ENCODE data around the gene PTBP1.
A peak's percentile ranks its signal among the peaks of the same experiment; 100 is the strongest.

The PTBP1 gene

DNA sequence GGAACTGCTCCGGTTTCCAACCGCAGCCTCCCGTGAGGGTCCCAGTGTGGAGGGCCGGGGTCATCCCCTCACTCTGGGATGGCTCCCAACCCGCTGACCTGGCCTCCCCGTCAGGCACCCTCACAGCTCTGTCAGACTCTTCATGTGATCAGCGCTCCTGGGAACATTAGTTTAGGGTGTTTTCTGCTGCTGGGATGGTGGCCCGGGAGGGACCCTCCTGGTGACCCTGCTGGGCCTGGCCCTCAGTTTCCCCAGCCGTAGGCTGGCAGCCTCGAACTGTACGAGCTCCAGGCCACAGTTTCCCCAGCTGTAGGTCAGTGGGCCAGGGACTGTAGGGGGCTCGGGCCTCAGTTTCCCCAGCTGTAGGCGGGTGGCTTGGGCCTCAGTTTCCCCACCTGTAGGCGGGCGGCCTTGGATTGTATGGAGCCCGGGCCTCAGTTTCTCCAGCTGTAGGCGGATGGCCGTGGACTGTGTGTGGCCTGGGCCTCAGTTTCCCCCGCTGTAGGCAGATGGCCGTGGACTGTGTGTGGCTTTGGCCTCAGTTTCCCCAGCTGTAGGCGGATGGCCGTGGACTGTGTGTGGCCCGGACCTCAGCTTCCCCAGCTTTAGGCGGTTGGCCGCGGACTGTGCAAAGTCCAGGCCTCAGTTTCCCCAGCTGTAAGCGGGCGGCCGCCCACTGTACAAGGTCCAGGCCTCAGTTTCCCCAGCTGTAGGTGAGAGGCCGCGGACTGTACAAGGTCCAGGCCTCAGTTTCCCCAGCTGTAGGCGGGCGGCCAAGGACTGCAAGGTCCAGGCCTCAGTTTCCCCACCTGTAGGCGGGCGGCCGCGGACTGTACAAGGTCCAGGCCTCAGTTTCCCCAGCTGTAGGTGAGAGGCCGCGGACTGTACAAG lies 1.3 kb upstream of the PTBP1 start:
- Histone ChIP-seq H3K79me2 (ENCODE audit: insufficient read depth, low read length) (peaks cover 31% of the 10 kb centered on the region), H3K9ac (ENCODE audit: low read length) (peak overlapping the region; percentile 68), H2AFZ (ENCODE audit: low read depth, low read length, severe bottlenecking) (peak overlapping the region; percentile 90), H3K9me3 (ENCODE audit: insufficient read depth, low read length) (no peaks in the 10 kb centered on the region), H3K4me3 (ENCODE audit: insufficient read depth, low read length, poor library complexity, severe bottlenecking) (peak overlapping the region; percentile 62), H3K36me3 (ENCODE audit: low read length) (peaks cover 8% of the 10 kb centered on the region; the same call in 1 of the 2 replicates), H3K9me2 (replicated peaks; ENCODE audit: insufficient read depth, low read length) (no peaks in the 10 kb centered on the region), H3K4me2 (ENCODE audit: low read depth, low read length, poor library complexity, severe bottlenecking) (peak overlapping the region; percentile 74), H4K20me1 (ENCODE audit: low read depth, low read length) (peaks cover 14% of the 10 kb centered on the region), H3F3A (ENCODE audit: insufficient read depth) (no peaks in the 10 kb centered on the region), H3K27me3 (ENCODE audit: low read length) (no peaks in the 10 kb centered on the region), H3K27ac (ENCODE audit: low read depth, low read length) (no peak overlapping the region)
- no peak for TF ChIP-seq EZH2phosphoT487 (conservative IDR thresholded peaks at IDR 0.05; ENCODE audit: low read length)
- TF ChIP-seq, protein P1, sequence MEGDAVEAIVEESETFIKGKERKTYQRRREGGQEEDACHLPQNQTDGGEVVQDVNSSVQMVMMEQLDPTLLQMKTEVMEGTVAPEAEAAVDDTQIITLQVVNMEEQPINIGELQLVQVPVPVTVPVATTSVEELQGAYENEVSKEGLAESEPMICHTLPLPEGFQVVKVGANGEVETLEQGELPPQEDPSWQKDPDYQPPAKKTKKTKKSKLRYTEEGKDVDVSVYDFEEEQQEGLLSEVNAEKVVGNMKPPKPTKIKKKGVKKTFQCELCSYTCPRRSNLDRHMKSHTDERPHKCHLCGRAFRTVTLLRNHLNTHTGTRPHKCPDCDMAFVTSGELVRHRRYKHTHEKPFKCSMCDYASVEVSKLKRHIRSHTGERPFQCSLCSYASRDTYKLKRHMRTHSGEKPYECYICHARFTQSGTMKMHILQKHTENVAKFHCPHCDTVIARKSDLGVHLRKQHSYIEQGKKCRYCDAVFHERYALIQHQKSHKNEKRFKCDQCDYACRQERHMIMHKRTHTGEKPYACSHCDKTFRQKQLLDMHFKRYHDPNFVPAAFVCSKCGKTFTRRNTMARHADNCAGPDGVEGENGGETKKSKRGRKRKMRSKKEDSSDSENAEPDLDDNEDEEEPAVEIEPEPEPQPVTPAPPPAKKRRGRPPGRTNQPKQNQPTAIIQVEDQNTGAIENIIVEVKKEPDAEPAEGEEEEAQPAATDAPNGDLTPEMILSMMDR (IDR thresholded peaks at IDR 0.05; ENCODE audit: insufficient read depth, low read length, poor library complexity, severe bottlenecking): no peak

GRCh38 chr19:797528-798414 lies 519 bp downstream of the PTBP1 start:
- Histone ChIP-seq H3K9ac (ENCODE audit: low read length) (peak overlapping the region; percentile 98), H3K9me3 (ENCODE audit: insufficient read depth, low read length) (no peaks in the 10 kb centered on the region), H3F3A (ENCODE audit: insufficient read depth) (no peaks in the 10 kb centered on the region), H3K27ac (ENCODE audit: low read depth, low read length) (peak overlapping the region; percentile 90), H3K36me3 (ENCODE audit: low read length) (peaks cover 8% of the 10 kb centered on the region; the same call in 1 of the 2 replicates), H4K20me1 (ENCODE audit: low read depth, low read length) (peaks cover 32% of the 10 kb centered on the region), H2AFZ (ENCODE audit: low read depth, low read length, severe bottlenecking) (no peak overlapping the region), H3K4me3 (ENCODE audit: insufficient read depth, low read length, poor library complexity, severe bottlenecking) (peak overlapping the region; percentile 74), H3K9me2 (replicated peaks; ENCODE audit: insufficient read depth, low read length) (no peaks in the 10 kb centered on the region), H3K79me2 (ENCODE audit: insufficient read depth, low read length) (peaks cover 49% of the 10 kb centered on the region), H3K27me3 (ENCODE audit: low read length) (no peaks in the 10 kb centered on the region), H3K4me2 (ENCODE audit: low read depth, low read length, poor library complexity, severe bottlenecking) (peak overlapping the region; percentile 78)
- no peak for TF ChIP-seq EZH2phosphoT487 (conservative IDR thresholded peaks at IDR 0.05; ENCODE audit: low read length)
- TF ChIP-seq, protein P1 (IDR thresholded peaks at IDR 0.05; ENCODE audit: insufficient read depth, low read length, poor library complexity, severe bottlenecking): no peak

- Histone ChIP-seq H3K4me3 (ENCODE audit: insufficient read depth, low read length, poor library complexity, severe bottlenecking) (peak overlapping the region; percentile 74), H3K9me3 (ENCODE audit: insufficient read depth, low read length) (no peaks in the 10 kb centered on the region), H3K4me2 (ENCODE audit: low read depth, low read length, poor library complexity, severe bottlenecking) (peak overlapping the region; percentile 78), H3K9me2 (replicated peaks; ENCODE audit: insufficient read depth, low read length) (no peaks in the 10 kb centered on the region), H3K36me3 (ENCODE audit: low read length) (peaks cover 8% of the 10 kb centered on the region; the same call in 1 of the 2 replicates), H3K9ac (ENCODE audit: low read length) (peak overlapping the region; percentile 98), H3K79me2 (ENCODE audit: insufficient read depth, low read length) (peaks cover 57% of the 10 kb centered on the region), H3K27ac (ENCODE audit: low read depth, low read length) (peak overlapping the region; percentile 90), H2AFZ (ENCODE audit: low read depth, low read length, severe bottlenecking) (no peak overlapping the region), H3K27me3 (ENCODE audit: low read length) (no peaks in the 10 kb centered on the region), H3F3A (ENCODE audit: insufficient read depth) (no peaks in the 10 kb centered on the region), H4K20me1 (ENCODE audit: low read depth, low read length) (peaks cover 34% of the 10 kb centered on the region)
- TF ChIP-seq, protein P1 (IDR thresholded peaks at IDR 0.05; ENCODE audit: insufficient read depth, low read length, poor library complexity, severe bottlenecking): no peak
- no peak for TF ChIP-seq EZH2phosphoT487 (conservative IDR thresholded peaks at IDR 0.05; ENCODE audit: low read length)
These were observed 1.3 kb downstream of the PTBP1 start for GRCh38 chr19:798415-799075.

Data from SU-DHL-6 (cell line).